HCT116 (cell line): ENCODE results near the gene CSPG4.

Experiments used
- CBX3 ChIP-seq: IDR thresholded peaks from 2 replicates; pipeline ENCODE4 v1.6.1; 2012; ENCODE audit warnings: low read depth
- CTCF ChIP-seq, 3 experiments: fragments of 200-600 bp in 1 of 3; sonication (generic) in 1 of 3; IDR thresholded peaks in 2 of 3; conservative IDR thresholded peaks in 1 of 3; 2 replicates each; pipeline ENCODE4 v1.5.1; 2012 to 2017; ENCODE audit warnings: low read depth in 2 of 3, low read length in 2 of 3, antibody characterized with exemption in 1 of 3, borderline replicate concordance in 1 of 3, control low read depth in 1 of 3, mild to moderate bottlenecking in 1 of 3, mixed read lengths in 1 of 3, mixed run types in 1 of 3, moderate library complexity in 1 of 3; ENCODE audit not compliant: insufficient read depth in 1 of 3
- EZH2phosphoT487 ChIP-seq: fragments of 200-600 bp; IDR thresholded peaks from 2 replicates; pipeline ENCODE4 v1.6.1; 2018; ENCODE audit warnings: antibody characterized with exemption, borderline replicate concordance
- POLR2AphosphoS5 ChIP-seq: IDR thresholded peaks from 2 replicates; pipeline ENCODE4 v1.6.1; 2011; ENCODE audit warnings: mild to moderate bottlenecking, low read depth, low read length, moderate library complexity
- SRF ChIP-seq: IDR thresholded peaks from 2 replicates; pipeline ENCODE4 v1.6.1; 2012; ENCODE audit warnings: low read depth
- TF ChIP-seq, protein P1 (sequence below): IDR thresholded peaks from 2 replicates; pipeline ENCODE4 v1.6.1; 2012; ENCODE audit warnings: low read depth

GRCh38 chr15:75718328-75718727 is 5.7 kb upstream of the CSPG4 start:
- TF ChIP-seq CTCF (IDR thresholded peaks at IDR 0.05 in 2 of 3, conservative IDR thresholded peaks at IDR 0.05 in 1 of 3; ENCODE audit: borderline replicate concordance in 1 of 3, insufficient read depth in 1 of 3, low read depth in 2 of 3, low read length in 2 of 3) (no peak), SRF (no peak), CBX3 (0 out of 2 replicates have a peak, but pooled peaks have one; percentile 20), EZH2phosphoT487 (no peak), POLR2AphosphoS5 (no peak)
- TF ChIP-seq, protein P1, sequence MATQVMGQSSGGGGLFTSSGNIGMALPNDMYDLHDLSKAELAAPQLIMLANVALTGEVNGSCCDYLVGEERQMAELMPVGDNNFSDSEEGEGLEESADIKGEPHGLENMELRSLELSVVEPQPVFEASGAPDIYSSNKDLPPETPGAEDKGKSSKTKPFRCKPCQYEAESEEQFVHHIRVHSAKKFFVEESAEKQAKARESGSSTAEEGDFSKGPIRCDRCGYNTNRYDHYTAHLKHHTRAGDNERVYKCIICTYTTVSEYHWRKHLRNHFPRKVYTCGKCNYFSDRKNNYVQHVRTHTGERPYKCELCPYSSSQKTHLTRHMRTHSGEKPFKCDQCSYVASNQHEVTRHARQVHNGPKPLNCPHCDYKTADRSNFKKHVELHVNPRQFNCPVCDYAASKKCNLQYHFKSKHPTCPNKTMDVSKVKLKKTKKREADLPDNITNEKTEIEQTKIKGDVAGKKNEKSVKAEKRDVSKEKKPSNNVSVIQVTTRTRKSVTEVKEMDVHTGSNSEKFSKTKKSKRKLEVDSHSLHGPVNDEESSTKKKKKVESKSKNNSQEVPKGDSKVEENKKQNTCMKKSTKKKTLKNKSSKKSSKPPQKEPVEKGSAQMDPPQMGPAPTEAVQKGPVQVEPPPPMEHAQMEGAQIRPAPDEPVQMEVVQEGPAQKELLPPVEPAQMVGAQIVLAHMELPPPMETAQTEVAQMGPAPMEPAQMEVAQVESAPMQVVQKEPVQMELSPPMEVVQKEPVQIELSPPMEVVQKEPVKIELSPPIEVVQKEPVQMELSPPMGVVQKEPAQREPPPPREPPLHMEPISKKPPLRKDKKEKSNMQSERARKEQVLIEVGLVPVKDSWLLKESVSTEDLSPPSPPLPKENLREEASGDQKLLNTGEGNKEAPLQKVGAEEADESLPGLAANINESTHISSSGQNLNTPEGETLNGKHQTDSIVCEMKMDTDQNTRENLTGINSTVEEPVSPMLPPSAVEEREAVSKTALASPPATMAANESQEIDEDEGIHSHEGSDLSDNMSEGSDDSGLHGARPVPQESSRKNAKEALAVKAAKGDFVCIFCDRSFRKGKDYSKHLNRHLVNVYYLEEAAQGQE: no peak
